PC-3 (cell line): ENCODE results near the gene TBC1D2B. TPM values are rescaled to one million over a fixed set of nuclear protein-coding genes. Genes with fewer than 3 reads are reported as not detected.

Experiments
- ATAC-seq: fragments of 200-7000 bp; cut with Tn5 transposase; 2 replicates; pipeline ENCODE4 v1.9.1; 2020; ENCODE audit warnings: mild to moderate bottlenecking, moderate library complexity
- BruUV-seq: library from RNA; stranded (reverse); fragments of 400-500 nt; replicated peaks from 2 replicates; lab custom pipeline; 2021; lab: Mats Ljungman, UMichigan
- CTCF ChIA-PET: fragments of 300-600 bp; sonication (Branson Sonifier 250); formaldehyde crosslinking; loops from one replicate; lab custom pipeline; 2022; ENCODE audit warnings: antibody characterized with exemption; lab: Charles Lee
- POLR2A ChIA-PET: fragments of 300-600 bp; sonication (Branson Sonifier 250); formaldehyde crosslinking; loops from one replicate; lab custom pipeline; 2022; ENCODE audit warnings: antibody characterized with exemption; ENCODE audit not compliant: unreplicated experiment; lab: Charles Lee
- DNase-seq: peaks from one replicate; pipeline ENCODE4 v3.0.0-alpha.2; 2015
- H2AFZ ChIP-seq: fragments of 300-600 bp; sonication (generic); 2 replicates; pipeline ENCODE4 v1.6.0; 2016; ENCODE audit warnings: antibody characterized with exemption, low read length
- H3F3A ChIP-seq: fragments of 300-600 bp; sonication (generic); one replicate; pipeline ENCODE4 v1.6.0; 2017; ENCODE audit warnings: antibody characterized with exemption, low read length, control low read depth, mild to moderate bottlenecking; ENCODE audit not compliant: unreplicated experiment
- H3K27ac ChIP-seq: fragments of 300-600 bp; sonication (generic); 2 replicates; pipeline ENCODE4 v1.5.1; 2016; ENCODE audit warnings: mild to moderate bottlenecking, low read length
- H3K27me3 ChIP-seq: fragments of 300-600 bp; sonication (generic); 2 replicates; pipeline ENCODE4 v1.6.1; 2016; ENCODE audit warnings: low read length, mixed read lengths
- H3K36me3 ChIP-seq: fragments of 300-600 bp; sonication (generic); 2 replicates; pipeline ENCODE4 v1.6.1; 2016; ENCODE audit warnings: low read depth, mixed run types, low read length, mixed read lengths
- H3K4me1 ChIP-seq: fragments of 300-600 bp; sonication (generic); 2 replicates; pipeline ENCODE4 v1.5.1; 2016; ENCODE audit warnings: low read length; ENCODE audit not compliant: insufficient read depth
- H3K4me2 ChIP-seq: fragments of 300-600 bp; sonication (generic); 2 replicates; pipeline ENCODE4 v1.6.0; 2016; ENCODE audit warnings: low read length
- H3K4me3 ChIP-seq: fragments of 300-600 bp; sonication (generic); 2 replicates; pipeline ENCODE4 v1.5.1; 2016; ENCODE audit warnings: mild to moderate bottlenecking, low read length, mixed read lengths
- H3K79me2 ChIP-seq: fragments of 300-600 bp; sonication (generic); 2 replicates; pipeline ENCODE4 v1.6.1; 2017; ENCODE audit warnings: low read length, mixed read lengths
- H3K9ac ChIP-seq: fragments of 300-600 bp; sonication (generic); 2 replicates; pipeline ENCODE4 v1.6.0; 2016; ENCODE audit warnings: mild to moderate bottlenecking, low read length
- H3K9me2 ChIP-seq: fragments of 300-600 bp; sonication (generic); replicated peaks from 2 replicates; pipeline ENCODE4 v1.6.1; 2016; ENCODE audit warnings: mixed run types, low read length, mixed read lengths
- H3K9me3 ChIP-seq: fragments of 300-600 bp; sonication (generic); 2 replicates; pipeline ENCODE4 v1.6.1; 2016; ENCODE audit warnings: low read length, mixed read lengths
- H4K20me1 ChIP-seq: fragments of 300-600 bp; sonication (generic); 2 replicates; pipeline ENCODE4 v1.6.1; 2016; ENCODE audit warnings: low read length, mixed read lengths
- CTCF ChIP-seq: fragments of 300-600 bp; sonication (generic); conservative IDR thresholded peaks from 2 replicates; pipeline ENCODE4 v1.5.1; 2017; ENCODE audit warnings: antibody characterized with exemption, low read depth, mild to moderate bottlenecking, low read length
- EZH2 ChIP-seq: fragments of 300-600 bp; sonication (generic); IDR thresholded peaks from one replicate; pipeline ENCODE4 v1.6.1; 2017; ENCODE audit warnings: antibody characterized with exemption, mild to moderate bottlenecking, low read length; ENCODE audit not compliant: unreplicated experiment
- EZH2phosphoT487 ChIP-seq: fragments of 300-600 bp; sonication (generic); IDR thresholded peaks from 2 replicates; pipeline ENCODE4 v1.6.1; 2018; ENCODE audit warnings: mild to moderate bottlenecking, antibody characterized with exemption, low read length, borderline replicate concordance
- intact Hi-C: fragments of 100-400 bp; cut with micrococcal nuclease; formaldehyde crosslinking; loops from 2 replicates; pipeline ENCODE4 v1.9.0; 2023
- total RNA-seq: library from RNA; depleted of rRNA; stranded (reverse); fragments of >200 nt; gene quantifications from 2 replicates; pipeline ENCODE4 v1.2.3, GENCODE V29; 2014

The TBC1D2B gene
- total RNA-seq, 1 experiment from 2014 or later = 19.0 TPM

- Histone ChIP-seq H3K27me3 (no peaks in the 10 kb centered on the region), H3K79me2 (no peaks in the 10 kb centered on the region), H3F3A (no peaks in the 10 kb centered on the region), H3K4me3 (no peak overlapping the region), H3K9ac (no peak overlapping the region), H3K9me2 (no peaks in the 10 kb centered on the region), H3K4me1 (no peaks in the 10 kb centered on the region), H4K20me1 (no peaks in the 10 kb centered on the region), H2AFZ (no peak overlapping the region), H3K27ac (no peak overlapping the region), H3K4me2 (no peak overlapping the region), H3K36me3 (no peaks in the 10 kb centered on the region), H3K9me3 (no peaks in the 10 kb centered on the region)
- TF ChIP-seq EZH2phosphoT487 = no peak
- no peak for TF ChIP-seq CTCF
- TF ChIP-seq EZH2 = no peak
- no TSS peak for BruUV-seq
- CTCF ChIA-PET = no interaction called here
- ATAC-seq = no peak
- intact Hi-C loops = no loop called here
- DNase-seq = no peak
- POLR2A ChIA-PET = no interaction called here
Observed at GRCh38 chr15:78023081-78023665, 54.3 kb downstream of the TBC1D2B start.

DNA sequence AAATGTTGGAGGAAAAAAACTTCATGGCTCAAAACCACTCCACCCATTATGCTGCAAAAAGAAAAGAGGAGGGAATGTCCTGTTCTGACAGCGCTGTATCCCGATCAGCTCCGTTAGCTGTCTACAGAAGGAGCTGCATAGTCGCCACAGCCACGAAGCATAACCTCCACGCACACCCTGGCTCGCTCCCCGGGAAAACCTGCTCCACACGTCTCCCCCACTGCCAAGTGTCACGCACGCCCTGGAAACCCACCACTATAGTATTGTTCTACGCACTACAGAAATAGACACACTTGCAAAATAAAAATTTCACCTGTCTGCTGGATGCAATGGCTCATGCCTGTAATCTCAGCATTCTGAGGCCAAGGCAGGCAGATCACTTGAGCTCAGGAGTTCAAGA is 55.8 kb downstream of the TBC1D2B start:
- ATAC-seq (no peak), DNase-seq (no peak)
- CTCF ChIA-PET = interaction anchor here (0.6 kb wide), 1 partner anchor 109 kb away, joined by 6 read pairs; no protein-coding TSS in a partner anchor
- H3K27ac ChIP-seq = no peak overlapping the region
- H3F3A ChIP-seq = no peaks in the 10 kb centered on the region
- no peaks in the 10 kb centered on the region for H3K9me3 ChIP-seq
- no peak overlapping the region for H3K4me3 ChIP-seq
- no peaks in the 10 kb centered on the region for H4K20me1 ChIP-seq
- no TSS peak for BruUV-seq
- no peak overlapping the region for H3K9ac ChIP-seq
- H3K9me2 ChIP-seq = no peaks in the 10 kb centered on the region
- TF ChIP-seq EZH2phosphoT487 (no peak), CTCF (no peak), EZH2 (no peak)
- no peak overlapping the region for H2AFZ ChIP-seq
- H3K36me3 ChIP-seq = no peaks in the 10 kb centered on the region; the same call in 1 of the 2 replicates
- no peak overlapping the region for H3K4me2 ChIP-seq
- H3K79me2 ChIP-seq = no peaks in the 10 kb centered on the region
- no peaks in the 10 kb centered on the region for H3K27me3 ChIP-seq
- intact Hi-C loops = no loop called here
- POLR2A ChIA-PET = no interaction called here
- H3K4me1 ChIP-seq = no peaks in the 10 kb centered on the region

- Histone ChIP-seq H3K27me3 (no peaks in the 10 kb centered on the region), H3K4me1 (no peaks in the 10 kb centered on the region), H4K20me1 (no peaks in the 10 kb centered on the region), H3F3A (no peaks in the 10 kb centered on the region), H3K9ac (no peak overlapping the region), H3K79me2 (no peaks in the 10 kb centered on the region), H3K9me2 (no peaks in the 10 kb centered on the region), H3K4me3 (no peak overlapping the region), H3K4me2 (no peak overlapping the region), H3K9me3 (no peaks in the 10 kb centered on the region), H2AFZ (no peak overlapping the region), H3K36me3 (no peaks in the 10 kb centered on the region; the same call in 1 of the 2 replicates), H3K27ac (no peak overlapping the region)
- ATAC-seq (no peak), DNase-seq (no peak)
- intact Hi-C loops = no loop called here
- TF ChIP-seq EZH2phosphoT487 (no peak), CTCF (no peak), EZH2 (no peak)
- POLR2A ChIA-PET = no interaction called here
- BruUV-seq = no TSS peak
- CTCF ChIA-PET = no interaction called here
Observed at GRCh38 chr15:78020007-78020406, 57.5 kb downstream of the TBC1D2B start.
